CD4-positive, alpha-beta T cell treated with Interleukin-21 for 1 hour (primary cell): ENCODE results near the gene CST7.

ENCODE experiments used
- DNase-seq: peaks from one replicate; pipeline ENCODE4 v3.0.0-alpha.2; 2020

Gene CST7

GRCh38 chr20:24950836-24951525 is 1.9 kb downstream of the CST7 start:
- DNase-seq, result no peak

GRCh38 chr20:24951536-24952083 is 2.5 kb downstream of the CST7 start:
- no peak for DNase-seq

- peak; percentile 8 for DNase-seq
Observed at GRCh38 chr20:24952376-24953208, 3.5 kb downstream of the CST7 start.

- peak; percentile 12 for DNase-seq
Observed at GRCh38 chr20:24953209-24953575, 4.1 kb downstream of the CST7 start.

GRCh38 chr20:24953621-24954133 is 4.6 kb downstream of the CST7 start:
- DNase-seq, result peak; percentile 55

GRCh38 chr20:24954151-24954550 is 5.1 kb downstream of the CST7 start:
- no peak for DNase-seq

- no peak for DNase-seq
Observed at GRCh38 chr20:24954566-24954965, 5.5 kb downstream of the CST7 start.

- peak; percentile 45 for DNase-seq
Observed at GRCh38 chr20:24955045-24955444, 6.0 kb downstream of the CST7 start.

- DNase-seq, result no peak
Observed at GRCh38 chr20:24956001-24956841, 7.2 kb downstream of the CST7 start.

GRCh38 chr20:24957326-24958016 is 8.4 kb downstream of the CST7 start:
- no peak for DNase-seq

GRCh38 chr20:24958506-24959385 is 9.7 kb downstream of the CST7 start:
- no peak for DNase-seq

GRCh38 chr20:24959591-24960301 is 10.7 kb downstream of the CST7 start:
- peak; percentile 25 for DNase-seq

- no peak for DNase-seq
Observed at GRCh38 chr20:24960302-24960801, 11.3 kb downstream of the CST7 start.

GRCh38 chr20:24960861-24961260 is 11.8 kb downstream of the CST7 start:
- peak; percentile 71 for DNase-seq

- DNase-seq, result peak; percentile 38
Observed at GRCh38 chr20:24961384-24962181, 12.5 kb downstream of the CST7 start.

- no peak for DNase-seq
Observed at GRCh38 chr20:24962182-24962492, 13.1 kb downstream of the CST7 start.

- DNase-seq, result no peak
Observed at GRCh38 chr20:24962510-24962909, 13.4 kb downstream of the CST7 start.

- DNase-seq, result no peak
Observed at GRCh38 chr20:24963672-24964505, 14.8 kb downstream of the CST7 start.

- no peak for DNase-seq
Observed at GRCh38 chr20:24964506-24964840, 15.4 kb downstream of the CST7 start.
